Muscle layer of duodenum (tissue), 2 donors: ENCODE results near the gene SLC30A3.

ENCODE experiments used
- H3K27ac ChIP-seq: one replicate; pipeline ENCODE4 v1.7.0; 2013; ENCODE audit warnings: mild to moderate bottlenecking, low read length
- H3K27me3 ChIP-seq: one replicate; pipeline ENCODE4 v1.7.0; 2013; ENCODE audit warnings: low read depth, mild to moderate bottlenecking, control low read depth, low read length
- H3K36me3 ChIP-seq, 2 donors: one replicate each; pipeline ENCODE4 v1.7.0; 2013; ENCODE audit warnings: low read length in 2 of 2, control low read depth in 1 of 2, mild to moderate bottlenecking in 1 of 2; ENCODE audit not compliant: insufficient read depth in 2 of 2, control insufficient read depth in 1 of 2
- H3K4me1 ChIP-seq, 2 donors: one replicate each; pipeline ENCODE4 v1.7.0; 2013; ENCODE audit warnings: low read length in 2 of 2, mild to moderate bottlenecking in 2 of 2, control low read depth in 1 of 2, moderate library complexity in 1 of 2; ENCODE audit not compliant: insufficient read depth in 2 of 2, control insufficient read depth in 1 of 2
- H3K4me3 ChIP-seq, 2 donors: one replicate each; pipeline ENCODE4 v1.7.0; 2013; ENCODE audit warnings: low read length in 2 of 2, low read depth in 1 of 2, mild to moderate bottlenecking in 1 of 2
- H3K9me3 ChIP-seq, 2 donors: one replicate each; pipeline ENCODE4 v1.7.0; 2013; ENCODE audit warnings: low read length in 2 of 2, control low read depth in 1 of 2, mild to moderate bottlenecking in 1 of 2; ENCODE audit not compliant: control insufficient read depth in 1 of 2
- donor health status: healthy.

SLC30A3 gene

DNA sequence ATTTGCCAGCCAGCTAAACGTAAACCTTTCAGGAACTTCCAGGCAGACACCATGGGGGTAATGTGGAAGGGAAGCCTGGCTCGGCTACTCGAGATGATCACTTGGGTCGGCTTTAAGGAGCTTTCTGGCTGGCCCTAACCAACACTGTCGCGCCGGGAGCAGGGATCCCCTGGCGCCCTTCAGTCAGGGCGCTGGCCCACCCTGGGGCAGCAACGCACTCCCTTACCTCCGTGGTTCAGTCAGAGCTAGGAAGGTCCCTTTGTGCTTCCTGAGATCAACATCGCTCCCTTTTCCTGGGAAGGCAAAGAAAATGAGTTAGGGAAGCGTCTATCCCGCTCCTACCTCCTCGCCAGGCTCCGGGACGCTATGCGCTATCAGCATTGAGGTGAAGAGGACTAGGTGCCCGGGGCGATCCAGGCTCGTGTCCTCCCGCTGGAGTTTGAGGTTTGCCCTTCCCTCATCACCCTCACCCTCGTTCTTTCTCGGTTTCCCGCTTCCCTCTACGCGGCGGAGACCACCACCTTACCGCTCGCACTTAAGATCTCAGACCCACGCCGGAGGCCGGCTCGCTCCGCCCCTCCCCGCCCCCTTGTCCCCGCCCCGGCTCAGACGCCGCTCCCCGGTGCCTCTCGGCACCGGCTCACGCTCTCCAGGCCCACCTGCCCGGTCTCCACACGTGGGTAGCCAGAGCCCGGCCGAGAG lies 51.5 kb downstream of the SLC30A3 start:
- no peaks in the 10 kb centered on the region for H3K27me3 ChIP-seq
- no peaks in the 10 kb centered on the region for H3K9me3 ChIP-seq
- peaks cover 7 to 15% of the 10 kb centered on the region in 2 donors for H3K4me1 ChIP-seq
- H3K4me3 ChIP-seq = peak overlapping the region; percentile 69 to 86
- peak overlapping the region; percentile 42 for H3K27ac ChIP-seq
- H3K36me3 ChIP-seq = peaks cover 11 to 38% of the 10 kb centered on the region in 2 donors

DNA sequence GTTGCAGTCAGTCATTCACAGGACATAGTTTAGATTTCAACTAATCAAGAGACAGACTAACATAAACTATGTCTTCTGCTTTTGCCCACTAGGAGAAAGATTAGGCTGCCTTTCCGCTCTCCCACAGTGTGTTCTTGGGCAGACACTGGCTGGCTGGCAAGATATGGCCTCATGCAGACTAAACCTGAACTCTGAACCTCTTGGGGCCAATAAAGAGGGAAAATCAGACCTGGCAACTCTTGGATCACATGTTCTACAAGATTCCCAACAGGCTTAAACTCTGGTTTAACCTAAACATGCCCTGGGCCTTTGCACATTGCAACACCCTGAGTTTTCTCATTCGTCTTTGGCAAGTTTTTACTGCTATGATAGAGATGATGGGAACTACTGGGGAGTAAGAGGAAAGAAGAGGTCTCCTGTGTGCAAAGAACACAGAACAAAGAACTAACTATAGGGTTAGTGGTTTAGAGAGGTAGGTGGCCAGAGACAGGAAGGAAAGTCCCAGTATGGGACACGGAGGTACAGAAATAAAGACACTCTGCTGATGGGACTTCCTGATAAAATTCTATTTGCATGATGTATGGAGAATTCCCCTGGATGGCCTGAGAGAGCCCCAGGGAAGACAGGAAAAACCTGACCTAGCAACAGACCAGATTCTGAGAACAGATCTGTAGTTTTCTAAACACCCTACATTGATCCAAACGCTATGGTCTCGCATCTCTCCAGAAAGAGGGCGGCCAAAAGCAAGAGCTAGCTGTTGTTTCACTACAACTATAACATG lies 53.0 kb downstream of the SLC30A3 start:
- H3K36me3 ChIP-seq = peaks cover 17 to 45% of the 10 kb centered on the region in 2 donors
- no peaks in the 10 kb centered on the region for H3K27me3 ChIP-seq
- peaks cover 7 to 14% of the 10 kb centered on the region in 2 donors for H3K4me1 ChIP-seq
- H3K4me3 ChIP-seq = no peak overlapping the region
- no peak overlapping the region for H3K27ac ChIP-seq
- no peaks in the 10 kb centered on the region for H3K9me3 ChIP-seq

DNA sequence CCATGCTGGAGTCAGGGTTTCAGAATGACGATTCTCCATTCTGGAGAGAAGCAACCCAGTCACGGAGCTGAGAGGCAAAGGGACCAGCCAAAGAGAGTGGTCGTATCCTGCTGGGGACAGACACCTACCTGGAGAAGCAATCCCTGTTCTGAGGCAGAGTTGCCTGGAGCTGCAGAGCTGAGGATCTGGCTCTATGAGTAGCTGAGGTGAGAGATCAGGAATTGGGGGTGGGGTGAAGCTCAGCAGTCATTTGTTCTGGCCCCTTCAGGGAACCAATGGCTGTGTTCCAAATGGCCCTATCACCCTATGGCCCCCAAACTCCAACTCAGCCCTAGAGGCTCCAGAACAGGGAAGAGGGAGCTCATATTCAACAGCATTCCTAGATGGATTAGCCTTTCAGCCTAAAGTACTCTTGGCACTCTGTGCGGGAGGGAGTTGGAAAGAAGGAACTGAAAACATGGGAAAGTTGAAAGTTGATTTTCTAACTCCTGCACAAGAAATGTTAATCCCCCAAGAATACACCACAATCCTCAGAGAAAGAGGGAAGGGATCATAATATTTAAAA lies 54.3 kb downstream of the SLC30A3 start:
- Histone ChIP-seq H3K36me3 (peaks cover 17 to 57% of the 10 kb centered on the region in 2 donors), H3K4me1 (peaks cover 7 to 13% of the 10 kb centered on the region in 2 donors), H3K27me3 (no peaks in the 10 kb centered on the region), H3K27ac (no peak overlapping the region), H3K9me3 (no peaks in the 10 kb centered on the region), H3K4me3 (no peak overlapping the region)

DNA sequence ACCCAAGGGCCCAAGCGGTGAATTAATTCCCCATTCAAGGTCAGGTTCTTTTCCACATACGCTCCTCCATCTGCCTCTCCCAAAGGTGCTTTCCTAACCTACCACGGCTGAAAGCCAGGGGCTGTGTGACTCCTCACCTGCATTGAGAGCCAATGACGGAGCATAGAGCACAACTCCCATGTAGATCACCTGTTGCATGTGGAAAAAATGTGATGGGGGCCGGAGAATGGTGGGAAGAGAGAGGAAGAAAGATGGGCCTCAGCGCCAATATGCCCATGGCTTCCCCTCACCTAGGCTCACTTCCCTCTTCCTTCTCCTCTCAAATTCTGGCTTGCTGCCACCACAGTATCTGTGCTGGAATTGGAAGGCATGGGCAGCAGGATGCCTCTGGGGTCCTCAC lies 56.5 kb downstream of the SLC30A3 start:
- H3K27me3 ChIP-seq = no peaks in the 10 kb centered on the region

DNA sequence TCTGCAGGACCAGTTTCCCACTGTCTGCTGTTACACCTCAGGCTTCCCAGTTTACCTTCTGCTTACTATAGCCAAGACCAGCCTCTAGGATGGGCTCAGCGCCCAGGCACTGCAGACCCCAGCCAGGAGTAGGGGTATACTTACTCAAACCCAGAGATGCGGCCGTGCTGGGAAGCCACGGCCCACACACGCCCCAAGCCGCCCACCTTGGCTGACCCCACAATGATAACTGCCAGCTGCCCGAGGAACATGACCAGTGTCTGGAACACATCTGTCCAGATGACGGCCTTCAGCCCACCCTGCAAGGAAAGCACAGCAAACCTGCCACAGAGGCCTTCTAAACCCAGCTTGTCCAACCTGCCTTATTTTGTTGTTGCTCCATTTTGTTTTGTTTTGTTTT lies 57.6 kb downstream of the SLC30A3 start:
- H3K36me3 ChIP-seq = peaks cover 29 to 84% of the 10 kb centered on the region in 2 donors
- no peak overlapping the region for H3K27ac ChIP-seq
- H3K4me1 ChIP-seq = no peaks in the 10 kb centered on the region
- H3K9me3 ChIP-seq = no peaks in the 10 kb centered on the region
- no peaks in the 10 kb centered on the region for H3K27me3 ChIP-seq
- H3K4me3 ChIP-seq = no peak overlapping the region

More for the DNA sequence above, 56.5 kb downstream of the SLC30A3 start:
- H3K9me3 ChIP-seq = no peaks in the 10 kb centered on the region
- H3K4me3 ChIP-seq = no peak overlapping the region
- H3K4me1 ChIP-seq = peaks cover 0 to 4% of the 10 kb centered on the region in 2 donors
- H3K27ac ChIP-seq = no peak overlapping the region
- peaks cover 27 to 73% of the 10 kb centered on the region in 2 donors for H3K36me3 ChIP-seq

DNA sequence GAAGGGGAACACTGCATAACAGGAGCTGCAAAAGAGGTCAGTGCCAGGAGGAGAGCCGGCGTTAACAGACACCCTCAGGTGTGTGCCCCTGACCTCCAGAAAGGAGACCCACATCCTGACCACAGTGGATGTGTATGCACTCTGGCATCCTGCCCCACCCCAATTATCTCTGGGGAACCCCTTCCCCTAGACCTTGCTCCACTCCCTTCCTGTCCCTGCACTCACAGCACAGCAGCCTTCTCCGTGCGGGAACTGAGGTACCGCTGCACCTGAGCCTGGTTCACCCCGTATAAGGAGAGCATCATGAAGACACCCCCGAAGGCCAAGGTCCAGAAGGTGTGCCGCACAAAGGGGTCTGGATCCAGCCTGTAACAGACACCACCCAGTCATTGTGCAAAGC lies 58.3 kb downstream of the SLC30A3 start:
- H3K4me1 ChIP-seq = no peaks in the 10 kb centered on the region
- H3K36me3 ChIP-seq = peaks cover 29 to 91% of the 10 kb centered on the region in 2 donors
- no peak overlapping the region for H3K4me3 ChIP-seq
- no peaks in the 10 kb centered on the region for H3K27me3 ChIP-seq
- no peak overlapping the region for H3K27ac ChIP-seq
- no peaks in the 10 kb centered on the region for H3K9me3 ChIP-seq

DNA sequence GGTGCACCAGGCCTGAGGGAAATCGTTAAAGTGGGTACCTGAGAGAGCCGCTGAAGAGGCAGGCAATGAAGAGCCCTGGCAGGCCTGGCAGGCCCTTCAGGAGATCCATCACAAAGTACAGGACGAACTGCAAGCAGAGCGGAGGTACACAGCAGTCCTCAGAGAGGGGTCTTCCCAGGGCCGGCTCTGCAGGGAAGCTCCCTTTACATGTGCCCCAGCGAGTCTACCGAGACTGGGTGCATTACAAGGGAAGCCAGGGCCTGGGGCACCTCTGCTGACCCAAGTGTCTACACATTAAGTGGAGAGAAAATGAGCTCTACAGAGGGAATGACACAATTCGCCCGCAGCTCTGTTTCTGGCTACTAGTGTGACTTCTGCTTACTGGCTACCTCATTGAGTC lies 59.1 kb downstream of the SLC30A3 start:
- no peak overlapping the region for H3K27ac ChIP-seq
- no peaks in the 10 kb centered on the region for H3K27me3 ChIP-seq
- no peak overlapping the region for H3K4me3 ChIP-seq
- no peaks in the 10 kb centered on the region for H3K9me3 ChIP-seq
- no peaks in the 10 kb centered on the region for H3K4me1 ChIP-seq
- peaks cover 29 to 90% of the 10 kb centered on the region in 2 donors for H3K36me3 ChIP-seq
